ENCODE data around the gene ACE. TPM values are rescaled to one million over a fixed set of nuclear protein-coding genes. Genes with fewer than 3 reads are reported as not detected.
"Not testable (repeated sequence)": the region's sequence is repeated elsewhere in the genome, so short reads cannot be mapped to it uniquely, and the experiment has no call there.

The ACE gene
- total RNA-seq, 1 experiment from 2014 or later = 9.1 TPM

DNA sequence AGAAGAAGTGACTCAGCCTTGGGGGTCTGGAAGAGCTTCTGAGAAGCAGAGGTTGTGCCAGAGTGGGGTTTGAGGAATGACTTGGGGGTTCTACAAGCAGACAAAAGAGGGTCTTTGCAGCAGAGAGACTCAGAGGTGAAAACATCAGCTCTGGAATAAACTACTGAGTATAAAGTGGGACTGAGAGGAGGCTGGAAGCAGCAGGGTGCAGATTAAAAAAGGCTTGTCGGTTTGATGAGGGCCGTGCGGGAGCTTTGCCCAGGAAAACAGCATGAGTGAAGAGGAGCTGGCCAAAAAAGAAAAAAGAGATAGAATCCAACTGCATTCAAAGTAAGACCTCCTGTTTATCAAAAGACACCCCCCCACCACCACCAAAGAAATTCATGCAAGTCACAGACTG is 13.1 kb upstream of the ACE start:
- intact Hi-C loops (cut with micrococcal nuclease) = no loop called here

DNA sequence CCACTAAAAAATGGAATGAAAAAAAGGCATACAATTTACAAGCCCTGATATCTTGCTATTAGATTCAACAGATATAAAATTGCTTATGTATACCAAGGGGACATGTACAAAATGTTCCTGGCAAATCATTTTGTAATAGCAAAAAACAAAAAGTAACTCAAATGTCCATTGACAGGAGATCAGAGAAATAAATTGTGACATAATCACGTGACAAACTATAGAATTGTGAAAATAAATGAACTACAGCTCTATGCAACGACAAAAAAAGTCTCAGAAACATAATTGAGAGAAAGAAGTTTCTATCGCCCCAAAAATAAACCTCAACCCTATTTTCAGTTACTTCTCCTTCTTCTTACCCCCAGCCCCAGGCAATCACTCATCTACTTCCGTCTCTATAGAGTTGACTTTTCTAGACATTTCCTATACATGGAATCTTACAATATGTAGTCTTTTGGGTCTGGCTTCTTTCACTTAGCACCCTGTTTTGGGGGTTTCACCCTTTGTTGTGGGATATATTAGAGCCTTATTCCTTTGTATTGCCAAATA is 12.1 kb upstream of the ACE start:
- H2AFZ ChIP-seq (ENCODE audit: low read length) = no peak overlapping the region
- no peak for TF ChIP-seq EZH2phosphoT487 (IDR thresholded peaks at IDR 0.05; ENCODE audit: borderline replicate concordance, low read length)
- TF ChIP-seq CTCF (conservative IDR thresholded peaks at IDR 0.05; ENCODE audit: low read depth, low read length) = no peak
- ATAC-seq = no peak
- no peaks in the 10 kb centered on the region for H3K27me3 ChIP-seq (ENCODE audit: low read length)
- no peaks in the 10 kb centered on the region for H3K9me2 ChIP-seq (replicated peaks; ENCODE audit: low read length)
- H3K4me1 ChIP-seq (ENCODE audit: insufficient read depth, low read length) = peaks cover 26% of the 10 kb centered on the region
- ChIA-PET POLR2A (ENCODE audit: unreplicated experiment) (no interaction called here), CTCF (no interaction called here)
- no peak overlapping the region for H3K9ac ChIP-seq (ENCODE audit: low read length)
- no peak overlapping the region for H3K27ac ChIP-seq (ENCODE audit: low read length)
- H3K79me2 ChIP-seq (ENCODE audit: low read length) = no peaks in the 10 kb centered on the region
- no peak overlapping the region for H3K4me3 ChIP-seq (ENCODE audit: low read length)
- H4K20me1 ChIP-seq (ENCODE audit: low read length) = no peaks in the 10 kb centered on the region
- no peaks in the 10 kb centered on the region for H3K9me3 ChIP-seq (ENCODE audit: low read length)
- intact Hi-C loops (cut with micrococcal nuclease) = no loop called here
- no peaks in the 10 kb centered on the region for H3F3A ChIP-seq (ENCODE audit: low read length, unreplicated experiment)
- H3K36me3 ChIP-seq (ENCODE audit: low read depth, low read length) = no peaks in the 10 kb centered on the region
- DNase-seq = no peak
- BruUV-seq (replicated peaks) = no TSS peak
- no peak overlapping the region for H3K4me2 ChIP-seq (ENCODE audit: low read length)

More for the DNA sequence above, 13.1 kb upstream of the ACE start:
- no peaks in the 10 kb centered on the region for H3K36me3 ChIP-seq (ENCODE audit: low read depth, low read length)
- H3K4me2 ChIP-seq (ENCODE audit: low read length) = no peak overlapping the region
- H3K79me2 ChIP-seq (ENCODE audit: low read length) = no peaks in the 10 kb centered on the region
- ChIA-PET CTCF (no interaction called here), POLR2A (ENCODE audit: unreplicated experiment) (no interaction called here)
- H3K9me3 ChIP-seq (ENCODE audit: low read length) = no peaks in the 10 kb centered on the region
- H4K20me1 ChIP-seq (ENCODE audit: low read length) = no peaks in the 10 kb centered on the region
- TF ChIP-seq EZH2 (IDR thresholded peaks at IDR 0.05; ENCODE audit: low read length, unreplicated experiment) = no peak
- no peak for TF ChIP-seq CTCF (conservative IDR thresholded peaks at IDR 0.05; ENCODE audit: low read depth, low read length)
- TF ChIP-seq EZH2phosphoT487 (IDR thresholded peaks at IDR 0.05; ENCODE audit: borderline replicate concordance, low read length) = no peak
- no TSS peak for BruUV-seq (replicated peaks)
- H3F3A ChIP-seq (ENCODE audit: low read length, unreplicated experiment) = no peaks in the 10 kb centered on the region
- ATAC-seq = no peak
- H3K9me2 ChIP-seq (replicated peaks; ENCODE audit: low read length) = no peaks in the 10 kb centered on the region
- no peak overlapping the region for H3K27ac ChIP-seq (ENCODE audit: low read length)
- no peak overlapping the region for H3K9ac ChIP-seq (ENCODE audit: low read length)
- no peak overlapping the region for H2AFZ ChIP-seq (ENCODE audit: low read length)
- peaks cover 26% of the 10 kb centered on the region for H3K4me1 ChIP-seq (ENCODE audit: insufficient read depth, low read length)
- H3K27me3 ChIP-seq (ENCODE audit: low read length) = no peaks in the 10 kb centered on the region
- no peak overlapping the region for H3K4me3 ChIP-seq (ENCODE audit: low read length)
- no peak for DNase-seq

DNA sequence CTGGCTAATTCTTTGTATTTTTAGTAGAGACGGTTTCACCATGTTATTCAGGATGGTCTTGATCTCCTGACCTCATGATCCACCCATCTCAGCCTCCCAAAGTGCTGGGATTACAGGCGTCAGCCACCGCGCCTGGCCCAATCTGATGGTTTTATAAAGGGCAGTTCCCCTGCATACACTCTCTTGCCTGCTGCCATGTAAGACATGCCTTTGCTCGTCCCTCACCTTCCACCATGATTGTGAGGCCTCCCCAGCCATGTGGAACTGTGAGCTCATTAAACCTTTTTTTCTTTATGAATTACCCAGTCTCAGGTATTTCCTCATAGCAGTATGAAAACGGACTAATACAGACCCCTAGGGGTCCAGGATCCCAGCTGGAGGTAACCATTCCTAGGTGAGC is 8.8 kb upstream of the ACE start:
- H3K9me3 ChIP-seq (ENCODE audit: low read length); H3K27ac ChIP-seq (ENCODE audit: low read length); H3K4me2 ChIP-seq (ENCODE audit: low read length); H3K9me2 ChIP-seq (replicated peaks; ENCODE audit: low read length); H3K79me2 ChIP-seq (ENCODE audit: low read length); H3K4me1 ChIP-seq (ENCODE audit: insufficient read depth, low read length); H4K20me1 ChIP-seq (ENCODE audit: low read length); DNase-seq; H2AFZ ChIP-seq (ENCODE audit: low read length); ATAC-seq; BruUV-seq (replicated peaks); H3F3A ChIP-seq (ENCODE audit: low read length, unreplicated experiment); intact Hi-C loops (cut with micrococcal nuclease); H3K27me3 ChIP-seq (ENCODE audit: low read length); H3K4me3 ChIP-seq (ENCODE audit: low read length); H3K9ac ChIP-seq (ENCODE audit: low read length); CTCF ChIA-PET; POLR2A ChIA-PET (ENCODE audit: unreplicated experiment); H3K36me3 ChIP-seq (ENCODE audit: low read depth, low read length): not testable (repeated sequence)

Data from PC-3 (cell line).